ENCODE results near the gene UNK. TPM values are rescaled to one million over a fixed set of nuclear protein-coding genes. Genes with fewer than 3 reads are reported as not detected.

Gene UNK
- total and polyA plus RNA-seq, 8 donors: 3.5 to 102 (median 19.5) TPM

DNA sequence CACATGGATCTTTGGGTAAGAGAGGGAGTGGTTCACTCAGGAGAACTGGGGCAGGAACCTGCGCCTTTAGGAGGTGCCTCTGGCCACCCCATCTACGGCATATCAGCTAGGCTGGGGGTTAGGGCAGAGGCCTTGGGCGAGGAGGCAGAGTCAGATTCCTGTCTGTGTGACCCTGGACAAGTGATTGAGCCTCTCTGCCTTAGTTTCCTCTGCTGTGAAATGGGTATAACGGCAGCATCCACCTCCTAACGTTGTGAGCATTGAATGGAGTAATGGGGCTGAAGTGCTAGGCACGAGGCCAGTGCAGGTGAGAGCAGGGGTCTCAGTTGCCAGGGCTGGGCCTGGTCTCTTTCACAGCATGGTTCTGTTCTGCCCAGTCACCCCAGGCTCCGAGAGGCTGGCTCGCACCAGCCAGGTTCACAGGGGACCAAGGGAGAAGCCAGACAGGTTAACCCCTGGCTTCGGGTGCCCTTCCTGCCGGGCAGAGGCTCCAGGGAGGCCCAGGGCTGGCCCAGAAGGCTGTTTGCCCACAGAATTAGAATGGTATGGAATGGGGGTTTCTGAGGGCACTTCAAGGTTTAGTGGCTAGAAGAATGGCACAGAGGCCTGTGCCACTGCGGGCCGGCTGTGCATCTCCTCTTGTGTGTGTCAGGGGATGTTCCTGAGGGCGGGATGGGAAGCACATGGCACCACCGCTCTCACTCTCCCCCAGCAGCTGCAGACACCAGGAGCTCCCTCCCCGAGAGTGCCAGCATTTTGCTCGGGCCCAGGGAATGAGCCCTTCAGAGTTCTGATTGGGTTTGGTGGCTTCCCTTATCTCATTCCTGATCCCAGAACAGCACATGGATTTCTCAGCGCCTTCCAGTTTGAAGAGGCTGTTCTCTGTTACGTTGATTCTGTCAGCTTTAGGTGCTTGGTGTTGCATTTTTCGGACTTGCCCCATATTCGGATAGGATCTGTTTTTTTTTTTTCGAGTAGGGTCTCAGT lies 35.8 kb downstream of the UNK start:
- WGBS, 5 donors: 84 to 88% (median 88%) methylated on average over 19 to 21 of the region's 21 CpGs
- H3K4me1 ChIP-seq: peaks cover 7 to 23% (median 21%) of the 10 kb centered on the region in 4 donors
- no peaks in the 10 kb centered on the region for H3K9me3 ChIP-seq
- H3K27me3 ChIP-seq: no peaks in the 10 kb centered on the region
- H3K36me3 ChIP-seq: peaks cover 62 to 100% (median 98%) of the 10 kb centered on the region in 4 donors
- intact Hi-C loops (cut with DNase I; ENCODE audit: low total_unique reads): no loop called here
- TF ChIP-seq POLR2A (IDR thresholded peaks at IDR 0.05) (no peak), EP300 (IDR thresholded peaks at IDR 0.05) (no peak), POLR2AphosphoS5 (IDR thresholded peaks at IDR 0.05) (no peak)
- TF ChIP-seq, protein P1, sequence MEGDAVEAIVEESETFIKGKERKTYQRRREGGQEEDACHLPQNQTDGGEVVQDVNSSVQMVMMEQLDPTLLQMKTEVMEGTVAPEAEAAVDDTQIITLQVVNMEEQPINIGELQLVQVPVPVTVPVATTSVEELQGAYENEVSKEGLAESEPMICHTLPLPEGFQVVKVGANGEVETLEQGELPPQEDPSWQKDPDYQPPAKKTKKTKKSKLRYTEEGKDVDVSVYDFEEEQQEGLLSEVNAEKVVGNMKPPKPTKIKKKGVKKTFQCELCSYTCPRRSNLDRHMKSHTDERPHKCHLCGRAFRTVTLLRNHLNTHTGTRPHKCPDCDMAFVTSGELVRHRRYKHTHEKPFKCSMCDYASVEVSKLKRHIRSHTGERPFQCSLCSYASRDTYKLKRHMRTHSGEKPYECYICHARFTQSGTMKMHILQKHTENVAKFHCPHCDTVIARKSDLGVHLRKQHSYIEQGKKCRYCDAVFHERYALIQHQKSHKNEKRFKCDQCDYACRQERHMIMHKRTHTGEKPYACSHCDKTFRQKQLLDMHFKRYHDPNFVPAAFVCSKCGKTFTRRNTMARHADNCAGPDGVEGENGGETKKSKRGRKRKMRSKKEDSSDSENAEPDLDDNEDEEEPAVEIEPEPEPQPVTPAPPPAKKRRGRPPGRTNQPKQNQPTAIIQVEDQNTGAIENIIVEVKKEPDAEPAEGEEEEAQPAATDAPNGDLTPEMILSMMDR (IDR thresholded peaks at IDR 0.05): no peak
- no peak overlapping the region for H3K4me3 ChIP-seq
- H3K27ac ChIP-seq: no peak overlapping the region
- DNase-seq: no peak

DNA sequence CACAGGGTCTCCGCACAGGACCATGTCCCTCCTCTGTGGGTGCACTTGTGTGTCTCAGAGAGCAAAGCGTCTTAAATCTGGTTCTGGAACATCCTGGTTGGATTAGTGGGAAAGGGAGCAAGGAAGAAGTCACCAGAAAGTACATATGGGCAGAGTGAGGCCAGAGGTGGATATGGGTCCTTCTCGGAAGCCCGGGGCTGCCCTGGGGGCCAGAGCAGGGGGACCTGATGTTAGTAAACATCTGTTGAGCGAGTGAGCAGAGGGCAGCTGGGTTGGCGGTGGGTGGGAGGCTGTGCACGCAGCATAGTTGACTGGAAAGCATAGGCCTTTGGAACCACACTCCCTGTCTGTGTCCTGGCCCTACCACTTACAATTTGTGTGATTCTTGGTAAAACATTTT lies 36.9 kb downstream of the UNK start:
- Histone ChIP-seq H3K27ac (peak overlapping the region in 3 of 5 donors; percentile 52 to 75 (median 65)), H3K4me3 (no peak overlapping the region), H3K9me3 (no peaks in the 10 kb centered on the region), H3K4me1 (peaks cover 7 to 23% (median 22%) of the 10 kb centered on the region in 4 donors), H3K27me3 (no peaks in the 10 kb centered on the region), H3K36me3 (peaks cover 63 to 100% (median 96%) of the 10 kb centered on the region in 4 donors)
- intact Hi-C loops (cut with DNase I; ENCODE audit: low total_unique reads): no loop called here
- DNase-seq: no peak
- TF ChIP-seq EP300 (IDR thresholded peaks at IDR 0.05): no peak
- TF ChIP-seq, protein P1 (IDR thresholded peaks at IDR 0.05): no peak
- TF ChIP-seq POLR2A (IDR thresholded peaks at IDR 0.05): no peak
- no peak for TF ChIP-seq POLR2AphosphoS5 (IDR thresholded peaks at IDR 0.05)
- WGBS, 5 donors: 87 to 92% (median 88%) methylated on average over 7 of the region's 7 CpGs

DNA sequence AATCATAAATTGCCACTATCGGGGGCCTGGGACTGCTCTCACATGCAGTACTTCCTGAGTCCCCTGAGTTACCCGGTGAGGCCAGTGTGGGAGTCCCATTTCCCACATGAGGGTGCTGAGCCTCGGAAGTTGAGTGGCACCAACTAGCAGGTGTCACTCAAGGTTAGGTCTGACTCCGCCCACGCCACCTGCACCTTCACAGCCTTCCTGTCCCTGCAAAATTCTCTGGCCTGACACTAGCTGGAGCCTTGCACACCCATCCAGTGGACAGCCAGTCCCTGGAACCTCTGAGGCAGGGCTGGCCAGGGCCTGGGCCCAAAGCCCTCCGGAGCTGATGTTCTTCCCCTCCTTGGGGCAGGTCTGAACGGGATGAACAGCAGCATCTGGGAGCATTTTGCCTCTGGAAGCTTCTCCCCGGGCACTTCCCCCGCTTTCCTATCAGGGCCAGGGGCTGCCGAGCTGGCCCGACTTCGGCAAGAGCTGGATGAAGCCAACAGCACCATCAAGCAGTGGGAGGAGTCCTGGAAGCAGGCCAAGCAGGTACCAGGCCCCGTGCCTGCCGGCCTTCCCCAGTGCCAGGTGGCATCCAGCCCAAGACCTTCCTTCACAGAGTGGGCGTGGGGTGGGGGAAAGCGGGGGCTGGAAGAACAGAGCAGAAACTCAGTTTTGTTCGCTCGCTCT lies 37.7 kb downstream of the UNK start:
- no peak for TF ChIP-seq POLR2AphosphoS5 (IDR thresholded peaks at IDR 0.05)
- TF ChIP-seq POLR2A (IDR thresholded peaks at IDR 0.05): no peak
- TF ChIP-seq EP300 (IDR thresholded peaks at IDR 0.05): no peak
- TF ChIP-seq, protein P1 (IDR thresholded peaks at IDR 0.05): no peak
- no peaks in the 10 kb centered on the region for H3K27me3 ChIP-seq
- no peak overlapping the region for H3K4me3 ChIP-seq
- DNase-seq: peak; percentile 76 to 88
- H3K36me3 ChIP-seq: peaks cover 58 to 97% (median 91%) of the 10 kb centered on the region in 4 donors
- WGBS, 5 donors: 34 to 52% (median 38%) methylated on average over 8 to 18 of the region's 18 CpGs
- intact Hi-C loops (cut with DNase I; ENCODE audit: low total_unique reads): no loop called here
- H3K9me3 ChIP-seq: no peaks in the 10 kb centered on the region
- H3K4me1 ChIP-seq: peaks cover 14 to 30% (median 28%) of the 10 kb centered on the region in 4 donors
- H3K27ac ChIP-seq: peak overlapping the region; percentile 22 to 75 (median 52)

DNA sequence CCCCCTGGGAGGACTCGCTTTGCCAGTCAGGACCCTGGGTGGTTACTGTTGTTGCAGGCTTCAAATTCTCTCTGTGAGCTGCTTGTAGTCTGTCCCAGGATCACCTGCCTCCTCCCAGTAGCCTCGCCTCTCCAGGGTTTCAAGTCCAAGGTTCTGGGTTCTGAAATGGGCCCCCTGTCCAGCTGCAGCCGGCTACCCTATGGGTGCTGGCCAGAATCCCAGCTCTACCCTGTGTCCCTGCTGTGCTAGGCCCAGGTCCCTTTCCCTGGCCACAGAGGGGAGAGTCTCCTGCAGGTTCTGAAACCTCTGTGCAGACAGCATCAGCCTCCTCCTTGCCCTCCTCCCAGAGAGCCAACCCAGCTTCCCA lies 38.2 kb downstream of the UNK start:
- TF ChIP-seq POLR2A (IDR thresholded peaks at IDR 0.05) (no peak), EP300 (IDR thresholded peaks at IDR 0.05) (no peak), POLR2AphosphoS5 (IDR thresholded peaks at IDR 0.05) (no peak)
- TF ChIP-seq, protein P1 (IDR thresholded peaks at IDR 0.05): no peak
- intact Hi-C loops (cut with DNase I; ENCODE audit: low total_unique reads): no loop called here
- H3K27ac ChIP-seq: peak overlapping the region; percentile 22 to 75 (median 52)

More for the DNA sequence above, 38.2 kb downstream of the UNK start:
- peaks cover 19 to 35% (median 33%) of the 10 kb centered on the region in 4 donors for H3K4me1 ChIP-seq
- no peaks in the 10 kb centered on the region for H3K27me3 ChIP-seq
- 24 to 58% (median 38%) methylated on average over 3 of the region's 3 CpGs for WGBS, 5 donors
- no peaks in the 10 kb centered on the region for H3K9me3 ChIP-seq
- H3K4me3 ChIP-seq: no peak overlapping the region
- no peak for DNase-seq
- H3K36me3 ChIP-seq: peaks cover 53 to 92% (median 86%) of the 10 kb centered on the region in 4 donors
